GM19238 (cell line): Measurements from ENCODE around the gene TMEM273.
A peak's percentile ranks its signal among the peaks of the same experiment; 100 is the strongest.

Source experiments
- DNase-seq: peaks from one replicate; pipeline ENCODE4 v3.0.0; 2011; ENCODE audit warnings: low spot score; ENCODE audit not compliant: insufficient read length

TMEM273 gene

GRCh38 chr10:49164559-49165188 lies 23.5 kb downstream of the TMEM273 start:
- no peak for DNase-seq

GRCh38 chr10:49163741-49164140 lies 24.4 kb downstream of the TMEM273 start:
- no peak for DNase-seq

DNA sequence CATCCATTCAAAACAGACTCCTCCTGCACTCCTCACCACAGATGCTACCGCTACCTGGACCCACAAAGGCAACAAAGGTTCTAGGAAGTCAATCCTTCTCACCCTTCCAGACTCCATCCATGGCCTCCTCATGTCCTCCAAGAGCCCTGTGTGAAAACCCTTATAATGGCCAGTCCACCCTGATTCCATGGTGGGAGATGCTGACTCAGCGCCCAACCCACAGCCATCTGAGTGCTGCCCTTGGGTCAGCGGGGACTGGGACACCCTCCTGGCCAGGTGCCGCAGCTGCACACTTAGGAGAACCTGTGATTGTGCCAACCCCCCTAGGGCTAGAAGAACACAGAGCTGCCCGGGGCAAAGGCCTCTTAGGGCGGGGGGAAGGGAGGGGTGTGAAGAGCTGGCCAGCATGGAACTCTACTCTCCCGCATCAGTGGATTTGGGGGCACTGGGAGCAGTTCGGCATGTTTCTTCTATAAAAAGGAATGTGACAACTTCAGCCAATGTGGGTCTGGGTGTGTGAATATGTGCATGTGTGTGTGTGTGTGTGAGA lies 25.4 kb downstream of the TMEM273 start:
- no peak for DNase-seq

DNA sequence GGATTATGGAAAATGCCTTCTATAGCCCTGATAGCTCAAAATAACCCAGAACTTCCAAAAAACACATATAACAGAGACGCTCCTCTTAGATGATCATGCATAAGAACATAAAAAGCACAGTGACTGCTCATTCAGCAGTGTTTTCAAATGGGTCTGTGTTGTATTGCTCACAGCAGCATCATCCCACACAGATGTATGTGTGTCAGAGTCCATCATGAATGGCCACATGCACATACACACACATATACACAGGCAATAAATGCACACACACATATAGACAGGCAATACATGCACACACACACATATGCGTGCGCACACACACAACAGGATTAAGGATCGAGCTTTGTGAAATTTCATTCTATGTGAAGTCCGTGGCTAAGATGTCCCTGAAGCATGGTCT lies 26.1 kb downstream of the TMEM273 start:
- DNase-seq, result no peak

DNA sequence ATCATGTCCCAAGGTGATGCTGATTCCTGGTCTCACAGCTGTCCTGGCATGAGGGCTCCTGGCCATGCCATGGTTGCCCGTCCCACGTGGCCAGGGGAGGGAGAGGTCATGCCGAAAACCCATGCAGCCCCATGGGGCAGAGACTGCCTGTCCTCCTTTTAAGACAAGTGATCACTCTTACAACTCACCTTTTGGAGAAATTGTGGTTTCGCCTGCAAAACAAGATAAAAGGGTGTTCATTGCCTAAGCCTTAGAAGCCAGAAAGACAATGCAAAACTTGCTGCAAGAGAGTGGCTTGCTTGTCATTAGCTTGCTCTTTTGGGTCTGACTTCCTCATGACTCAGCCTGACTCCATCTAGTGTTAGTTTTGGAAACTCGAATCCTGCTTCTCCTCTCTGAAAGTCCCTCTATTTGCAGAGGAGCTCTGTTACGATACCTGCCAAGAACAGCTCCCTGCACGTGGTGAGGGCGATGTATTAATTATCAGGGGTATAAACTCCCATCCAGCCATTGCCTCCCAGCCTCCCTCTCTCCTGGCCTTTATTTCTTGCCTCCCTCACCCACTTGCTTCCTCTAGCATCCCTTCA lies 26.7 kb downstream of the TMEM273 start:
- DNase-seq, result no peak

GRCh38 chr10:49160814-49161213 lies 27.4 kb downstream of the TMEM273 start:
- no peak for DNase-seq

GRCh38 chr10:49160110-49160509 lies 28.1 kb downstream of the TMEM273 start:
- no peak for DNase-seq

- no peak for DNase-seq
Observed at GRCh38 chr10:49158915-49159314, 29.3 kb downstream of the TMEM273 start.

- DNase-seq, result no peak
Observed at GRCh38 chr10:49158404-49158803, 29.8 kb downstream of the TMEM273 start.

- no peak for DNase-seq
Observed at GRCh38 chr10:49157229-49157628, 31.0 kb downstream of the TMEM273 start.

DNA sequence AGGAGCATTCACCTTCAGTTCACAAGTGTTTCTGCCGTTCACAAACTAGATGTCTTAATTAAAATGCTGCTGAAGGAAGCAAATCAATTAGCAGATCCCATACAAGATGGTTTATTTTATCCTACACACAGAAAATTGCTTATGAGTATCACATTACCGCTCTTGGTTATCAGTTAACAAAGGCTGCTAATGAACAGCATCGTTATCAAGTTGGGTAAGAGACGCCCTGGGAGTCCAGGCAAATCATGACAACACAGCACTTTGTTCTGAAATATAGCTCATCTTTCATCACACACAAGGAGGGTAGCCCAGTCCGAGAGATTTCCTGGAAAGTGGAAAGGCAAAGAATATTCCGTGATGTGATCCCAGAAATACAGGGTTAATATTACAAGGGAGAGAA lies 33.5 kb downstream of the TMEM273 start:
- DNase-seq, result no peak

GRCh38 chr10:49153971-49154370 lies 34.2 kb downstream of the TMEM273 start:
- no peak for DNase-seq

DNA sequence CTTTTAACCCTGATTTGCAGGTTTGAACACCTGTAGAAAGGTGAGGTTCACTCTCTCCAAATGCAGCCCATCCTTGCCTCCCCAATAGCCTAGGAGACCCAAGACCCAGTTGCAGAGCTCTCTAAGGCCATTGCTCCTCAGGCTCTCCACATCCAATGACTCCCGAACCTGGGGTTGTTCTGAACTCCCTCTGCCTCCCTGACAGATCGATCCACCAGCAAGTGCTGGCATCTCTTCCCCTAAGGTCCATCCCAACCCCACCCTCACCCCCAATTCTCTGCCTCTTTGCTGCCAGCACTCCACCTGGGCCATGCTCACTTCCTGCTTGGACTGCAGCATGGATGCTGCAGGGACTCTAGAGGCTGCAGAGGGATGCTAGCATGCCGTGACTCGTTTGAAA lies 35.1 kb downstream of the TMEM273 start:
- no peak for DNase-seq

DNA sequence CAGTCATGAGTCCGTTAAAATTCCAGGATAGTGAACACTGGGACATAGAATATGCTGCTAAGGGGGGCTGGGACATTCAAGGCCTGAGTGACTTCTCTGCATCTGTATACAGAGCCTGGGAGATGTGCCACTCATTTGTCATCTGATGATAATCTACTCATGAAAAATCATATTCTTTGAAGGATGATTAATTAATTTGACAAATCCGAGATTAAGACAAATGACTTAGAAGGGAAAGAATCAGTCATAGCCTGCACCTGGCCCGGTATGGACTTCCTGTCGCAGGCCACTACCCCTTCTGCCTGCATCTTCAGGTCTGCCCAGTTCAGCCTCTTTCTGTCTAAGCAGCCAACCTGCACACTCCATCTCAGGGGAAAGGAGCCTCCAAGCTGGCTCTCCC lies 35.5 kb downstream of the TMEM273 start:
- no peak for DNase-seq

DNA sequence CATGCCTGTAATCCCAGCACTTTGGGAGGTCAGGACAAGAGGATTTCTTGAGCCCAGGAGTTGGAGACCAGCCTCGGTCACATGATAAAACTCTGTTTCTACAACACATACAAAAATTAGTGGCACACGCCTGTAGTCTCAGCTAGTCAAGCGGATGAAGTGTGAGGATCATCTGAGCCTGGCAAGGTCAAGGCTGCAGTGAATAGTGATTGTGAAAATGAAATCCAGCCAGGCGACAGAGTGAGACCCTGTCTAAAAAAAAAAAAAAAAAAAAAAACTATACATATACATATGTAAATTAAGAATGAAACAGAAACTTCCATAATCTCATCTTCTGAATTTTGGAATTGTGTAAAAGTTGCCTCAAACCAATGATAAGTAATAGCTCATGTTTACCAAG lies 36.2 kb downstream of the TMEM273 start:
- no peak for DNase-seq

DNA sequence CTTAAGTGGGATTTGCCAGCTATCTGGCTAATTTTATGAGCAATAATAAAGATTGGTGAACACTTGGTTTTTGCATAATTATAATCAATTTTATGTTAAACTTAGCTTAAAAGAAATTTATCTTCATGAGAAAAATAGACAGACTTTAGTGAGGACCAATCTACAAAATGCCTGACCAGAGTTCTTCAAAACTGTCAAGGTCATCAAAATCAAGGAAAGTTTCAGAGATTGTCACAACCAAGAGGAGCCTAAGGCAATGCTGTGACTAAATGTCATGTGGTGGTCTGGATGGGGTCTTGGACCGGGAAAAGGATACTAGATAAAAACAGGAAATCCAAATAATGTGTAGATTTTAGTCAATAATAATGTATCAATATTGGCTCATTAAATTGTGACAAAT lies 36.7 kb downstream of the TMEM273 start:
- no peak for DNase-seq

DNA sequence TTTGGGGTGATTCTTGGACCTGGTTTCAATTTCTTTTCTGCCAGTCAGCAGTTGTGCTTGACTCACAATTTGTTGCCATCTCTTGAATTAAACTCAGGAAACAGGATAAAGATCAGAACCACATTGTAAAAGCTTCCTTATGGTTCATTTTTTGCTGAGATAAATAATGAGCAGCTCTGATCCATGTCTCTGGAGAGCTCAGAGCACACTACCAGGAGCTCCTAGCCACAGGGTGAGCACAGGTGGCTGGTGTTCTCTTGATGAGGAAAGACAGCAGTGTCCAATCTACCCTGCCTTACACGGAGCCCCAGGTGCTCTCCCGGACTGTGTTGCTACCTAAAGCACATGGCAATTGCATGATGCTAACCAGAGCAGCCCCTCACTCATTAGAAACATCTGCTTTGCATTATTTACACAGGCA lies 37.2 kb downstream of the TMEM273 start:
- DNase-seq, result no peak

GRCh38 chr10:49150426-49150825 lies 37.8 kb downstream of the TMEM273 start:
- no peak for DNase-seq

DNA sequence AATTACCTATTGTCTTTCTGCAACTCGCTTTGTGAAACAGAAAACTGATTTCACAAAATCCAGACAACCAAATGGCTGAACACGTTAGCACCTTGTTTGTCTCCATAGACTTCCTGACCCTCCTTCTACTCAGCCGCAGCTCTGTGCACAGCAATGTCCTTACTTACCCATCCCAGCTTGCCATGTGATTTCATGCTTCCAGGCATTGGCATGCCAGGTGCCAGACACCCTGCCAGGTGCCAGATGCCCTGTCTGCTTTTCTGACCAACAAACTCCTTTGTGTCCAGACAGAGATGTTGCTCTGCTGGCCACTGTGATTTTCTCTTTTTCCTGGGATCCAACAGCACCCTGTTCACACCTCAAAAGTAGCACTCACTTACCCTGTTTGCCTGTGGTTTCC lies 38.3 kb downstream of the TMEM273 start:
- DNase-seq, result no peak

DNA sequence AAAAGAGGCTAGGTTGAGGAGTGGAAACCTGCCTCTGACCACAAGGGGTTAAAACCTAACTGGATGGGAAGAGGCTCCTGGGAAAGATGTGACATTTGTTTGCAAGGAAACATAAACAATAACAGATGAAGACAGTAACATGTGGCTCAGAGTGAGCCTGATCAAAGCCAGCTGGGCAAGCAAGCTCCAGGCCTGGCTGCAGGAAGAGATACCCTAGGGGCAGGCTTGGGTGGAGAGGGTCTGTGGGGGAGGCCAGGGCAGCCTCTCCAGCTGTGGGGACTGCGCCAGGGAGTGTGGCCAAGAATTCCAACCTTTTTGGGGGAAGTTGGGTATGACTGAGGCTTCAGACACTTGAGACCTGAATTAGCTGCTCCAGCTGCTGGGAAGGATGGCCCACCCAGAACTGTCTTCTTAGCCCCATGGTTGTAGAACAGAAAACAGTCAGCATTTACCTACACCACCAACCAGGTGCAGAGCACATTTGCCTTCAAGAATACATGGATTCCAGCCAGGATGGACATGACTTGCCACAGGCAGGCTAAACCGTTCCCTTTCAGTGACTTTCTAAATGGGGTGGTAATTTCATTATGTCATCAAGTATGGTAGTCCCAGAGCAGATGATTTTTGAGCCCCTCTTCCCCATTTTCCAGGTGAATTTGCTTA lies 44.0 kb downstream of the TMEM273 start:
- DNase-seq, result no peak

- no peak for DNase-seq
Observed at GRCh38 chr10:49143249-49143648, 44.9 kb downstream of the TMEM273 start.

DNA sequence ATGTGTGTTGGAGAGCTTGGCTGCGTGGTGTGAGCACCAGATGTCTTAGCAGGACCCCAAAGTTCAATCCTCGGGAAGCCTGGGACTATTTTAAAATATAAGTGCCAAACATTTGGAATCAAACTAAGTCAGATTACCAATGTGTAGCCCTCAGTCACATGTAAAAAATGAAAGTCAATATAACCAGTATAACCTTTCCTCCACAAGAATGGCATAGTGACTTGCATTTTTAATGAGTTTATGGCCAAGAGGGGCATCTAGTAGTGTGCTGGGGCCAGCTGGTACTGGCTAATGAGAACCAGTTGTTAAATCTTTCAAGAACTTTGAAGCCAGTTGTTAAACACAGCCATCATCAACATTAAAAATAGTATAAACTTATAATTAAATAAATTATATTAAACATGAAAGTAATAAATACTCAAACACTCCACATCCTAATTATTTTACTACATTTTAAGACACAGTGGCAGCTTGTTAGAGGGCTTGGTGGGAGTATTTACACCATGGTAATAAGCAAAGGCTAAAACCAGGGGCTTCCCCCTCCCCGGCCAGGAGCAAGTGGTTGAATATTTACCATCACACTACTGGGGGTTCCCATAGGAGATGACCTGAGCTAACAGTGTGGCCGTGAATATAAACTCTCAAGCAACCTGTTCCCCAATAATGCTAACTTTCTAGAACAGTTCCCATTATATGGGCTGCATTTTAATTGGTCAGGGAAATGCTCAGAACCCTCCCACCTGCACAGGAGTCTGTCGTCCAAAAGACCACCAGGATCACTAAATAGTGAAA lies 46.5 kb downstream of the TMEM273 start:
- DNase-seq, result peak; percentile 33
